Sigmoid colon (tissue), 4 donors: ENCODE measurements around the gene PRKD1.

ENCODE experiments used
- CTCF ChIP-seq, 4 experiments: fragments of 450-650 bp in 3 of 4; fragments of 200-600 bp in 1 of 4; IDR thresholded peaks; one replicate each; pipeline ENCODE4 v1.5.1; 2016 to 2019; ENCODE audit warnings: antibody characterized with exemption in 4 of 4, mild to moderate bottlenecking in 3 of 4, moderate library complexity in 2 of 4
- POLR2A ChIP-seq, 2 donors: fragments of 450-650 bp; IDR thresholded peaks; one replicate each; pipeline ENCODE4 v1.6.1; 2016; ENCODE audit warnings: antibody characterized with exemption in 2 of 2, mild to moderate bottlenecking in 2 of 2, moderate library complexity in 2 of 2
- POLR2AphosphoS5 ChIP-seq, 4 donors: sonication (generic); formaldehyde crosslinking; IDR thresholded peaks; one replicate each; pipeline ENCODE4 v1.6.1; 2017; ENCODE audit warnings: antibody characterized with exemption in 4 of 4

DNA sequence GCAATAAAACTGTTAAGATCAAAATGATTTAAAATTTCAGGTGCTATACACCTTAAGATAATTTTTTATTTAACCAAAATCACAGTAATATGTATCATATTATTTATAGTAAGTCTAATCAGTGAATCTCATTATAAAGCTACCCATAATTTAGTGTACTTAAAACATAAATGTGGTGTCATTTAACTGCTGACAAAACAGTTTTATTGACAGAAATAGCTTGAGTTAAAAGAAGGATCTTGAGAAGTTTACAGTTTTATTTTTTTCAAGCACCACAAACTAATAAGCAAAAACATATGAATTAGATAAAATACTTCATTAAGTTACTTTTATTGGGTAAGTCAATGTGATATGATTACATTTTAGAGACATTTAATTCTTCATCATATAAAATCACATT lies 400.4 kb downstream of the PRKD1 start:
- no peak for TF ChIP-seq CTCF (IDR thresholded peaks at IDR 0.05)
- TF ChIP-seq POLR2AphosphoS5 (IDR thresholded peaks at IDR 0.05): no peak
- no peak for TF ChIP-seq POLR2A (IDR thresholded peaks at IDR 0.05)
